ENCODE data around the gene SLC16A3.

The SLC16A3 gene

GRCh38 chr17:82287868-82288801 is 59.3 kb downstream of the SLC16A3 start:
- H3K4me3 ChIP-seq (ENCODE audit: low read length), result peak overlapping the region; percentile 4
- TF ChIP-seq CTCF (IDR thresholded peaks at IDR 0.05; ENCODE audit: insufficient read depth, low read depth, low read length, missing control alignments), result no peak
- peak; percentile 92 for DNase-seq (ENCODE audit: low read depth)
